Bone marrow (tissue), 2 donors: Measurements from ENCODE around the gene ERC2.
"Not testable (repeated sequence)": the region's sequence is repeated elsewhere in the genome, so short reads cannot be mapped to it uniquely, and the experiment has no call there.

Experiments
- DNase-seq, 2 donors: peaks; one replicate each; lab custom pipeline; 2025; lab: John Stamatoyannopoulos, UW

Gene ERC2

GRCh38 chr3:56309465-56309864, 158.8 kb downstream of the ERC2 start:
- no peak for DNase-seq

- no peak for DNase-seq
Observed at GRCh38 chr3:56308471-56308870, 159.8 kb downstream of the ERC2 start.

DNA sequence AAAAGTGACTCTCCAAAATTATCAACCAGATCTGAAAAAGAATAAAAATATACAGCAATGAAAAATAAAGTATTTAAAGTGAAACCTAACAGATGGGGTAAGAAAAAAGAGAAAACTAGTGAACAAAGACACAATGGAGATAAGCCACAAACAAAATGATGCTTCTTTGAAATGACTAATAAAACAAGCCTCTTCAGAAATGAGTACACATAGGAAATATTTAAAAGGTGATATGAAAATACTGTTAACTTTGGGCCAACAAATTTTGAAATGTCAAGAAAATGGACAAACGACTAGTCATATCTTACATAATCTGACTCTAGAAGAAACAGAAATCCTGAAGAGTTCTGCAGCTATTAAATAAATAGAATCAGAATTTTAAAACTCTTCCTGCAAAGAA, 164.2 kb downstream of the ERC2 start:
- DNase-seq: no peak

DNA sequence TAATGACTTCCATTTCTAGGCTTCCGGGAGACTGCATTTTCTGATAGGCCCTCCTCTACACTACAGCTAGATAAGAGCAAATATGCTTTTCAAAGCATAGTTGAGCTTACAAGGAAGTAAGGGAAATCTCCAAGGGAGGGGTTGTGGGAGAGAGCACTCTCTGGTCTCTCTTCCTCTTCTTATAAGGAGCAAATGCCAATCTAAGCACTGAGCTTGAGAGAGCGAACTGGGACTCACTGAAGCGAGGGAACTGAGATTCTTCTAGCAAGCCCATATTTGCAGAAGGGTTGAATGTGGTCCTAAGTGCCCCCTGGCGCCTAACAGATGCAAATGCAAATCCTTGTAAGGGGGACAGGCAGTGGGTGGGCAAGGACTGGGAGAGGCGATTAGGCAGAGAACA, 164.8 kb downstream of the ERC2 start:
- DNase-seq: no peak

- DNase-seq: no peak
Observed at GRCh38 chr3:56302417-56302816, 165.8 kb downstream of the ERC2 start.

GRCh38 chr3:56297281-56297840, 170.9 kb downstream of the ERC2 start:
- no peak for DNase-seq

DNA sequence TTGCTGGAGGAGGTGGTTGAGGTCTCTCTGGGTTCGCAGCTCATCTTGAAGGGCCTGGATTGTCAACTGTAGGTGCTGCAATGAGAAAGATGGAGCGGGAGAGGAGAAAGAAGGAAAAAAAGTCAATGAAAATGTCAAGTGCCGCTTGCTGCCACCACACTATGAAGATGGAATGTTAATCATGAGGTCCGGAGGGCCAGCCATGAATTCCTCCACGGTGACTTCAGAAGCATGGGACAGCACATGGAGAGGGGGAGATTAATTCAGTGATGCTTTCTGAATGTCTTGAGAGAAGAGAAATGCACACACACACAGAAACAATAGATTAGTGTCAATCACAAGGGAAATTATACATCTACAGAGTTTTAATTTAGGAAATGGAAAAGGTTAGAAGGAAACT, 171.9 kb downstream of the ERC2 start:
- DNase-seq: no peak

GRCh38 chr3:56295161-56295560, 173.1 kb downstream of the ERC2 start:
- DNase-seq: no peak

DNA sequence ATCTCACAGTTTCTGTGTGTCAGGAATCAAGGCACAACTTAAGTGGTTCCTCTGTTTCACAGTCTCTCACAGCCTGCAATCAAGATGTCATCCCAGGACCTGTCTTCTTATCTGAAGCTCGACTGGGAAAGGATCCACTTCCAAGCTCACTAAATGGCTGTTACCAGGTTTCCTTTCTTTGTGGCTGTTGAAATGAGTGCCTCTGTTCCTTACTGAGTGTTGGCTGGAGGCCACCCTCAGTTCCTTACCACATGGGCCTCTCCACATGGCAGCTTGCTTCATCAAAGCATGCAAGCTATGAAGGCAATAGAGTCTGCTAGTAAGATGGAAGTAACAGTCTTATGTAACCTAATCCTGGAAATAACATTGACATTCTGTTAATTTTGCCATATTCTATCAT, 174.0 kb downstream of the ERC2 start:
- no peak for DNase-seq

- no peak for DNase-seq
Observed at GRCh38 chr3:56291953-56292352, 176.3 kb downstream of the ERC2 start.

- no peak for DNase-seq
Observed at GRCh38 chr3:56291244-56291680, 177.0 kb downstream of the ERC2 start.

- DNase-seq: no peak
Observed at GRCh38 chr3:56290374-56290773, 177.9 kb downstream of the ERC2 start.

DNA sequence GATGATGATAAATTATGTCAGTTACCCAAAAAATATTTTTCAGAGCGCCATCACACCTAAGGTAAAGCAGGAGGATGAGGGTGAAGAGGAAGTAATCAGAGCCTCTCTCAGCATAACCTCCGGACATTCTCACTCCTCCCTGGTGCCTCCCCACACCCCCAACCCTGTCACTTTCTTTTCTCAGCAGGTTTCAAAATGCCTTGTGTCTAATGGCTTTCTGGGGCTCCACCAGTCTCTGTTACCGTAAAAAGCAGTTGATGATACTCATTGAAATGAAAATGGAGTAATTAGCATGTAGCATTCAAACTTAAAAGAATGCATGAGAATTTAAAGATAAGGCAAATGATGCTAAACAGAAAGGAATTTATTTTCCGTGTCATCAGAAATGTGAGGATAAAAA, 180.0 kb downstream of the ERC2 start:
- no peak for DNase-seq

GRCh38 chr3:56282341-56282740, 185.9 kb downstream of the ERC2 start:
- no peak for DNase-seq

GRCh38 chr3:56277236-56277635, 191.0 kb downstream of the ERC2 start:
- no peak for DNase-seq

GRCh38 chr3:56275120-56275519, 193.1 kb downstream of the ERC2 start:
- DNase-seq: no peak

DNA sequence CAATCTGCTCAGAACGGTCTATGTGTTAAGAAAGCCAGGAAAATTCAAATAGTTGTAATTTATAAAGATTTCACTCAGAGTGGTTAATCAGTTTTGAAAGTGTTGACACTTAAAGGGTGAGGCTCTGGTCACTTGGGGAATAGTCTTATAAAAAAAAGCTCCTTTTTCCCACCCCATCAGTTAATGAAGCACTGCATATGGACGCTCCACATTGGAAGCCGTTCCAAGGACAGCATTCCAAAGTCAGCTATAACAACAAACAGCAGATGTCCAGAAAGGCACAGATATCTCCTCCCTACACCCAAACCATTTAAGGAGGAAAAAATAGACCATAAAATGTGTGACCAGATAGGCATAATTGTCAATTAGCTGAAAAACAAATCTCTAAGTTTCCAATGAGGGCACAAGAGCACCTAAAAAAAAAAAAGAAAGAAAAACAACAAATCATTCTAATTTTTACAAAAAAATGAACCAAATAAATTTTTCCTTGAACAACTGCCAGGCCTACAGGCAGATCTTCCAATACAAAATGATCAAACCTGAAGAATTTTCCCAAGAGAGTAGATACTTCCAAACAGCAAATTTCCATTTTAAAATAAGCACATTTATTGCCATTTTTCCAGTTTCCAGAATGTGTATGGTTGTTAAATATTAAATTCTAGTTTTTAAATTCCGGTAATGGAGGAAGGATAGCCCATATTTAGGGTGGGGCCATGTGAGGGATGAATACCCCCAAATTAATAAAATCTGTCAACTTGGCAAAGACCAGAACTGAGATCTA, 198.3 kb downstream of the ERC2 start:
- DNase-seq: no peak

GRCh38 chr3:56268616-56269383, 199.5 kb downstream of the ERC2 start:
- no peak for DNase-seq

GRCh38 chr3:56261852-56262251, 206.4 kb downstream of the ERC2 start:
- DNase-seq: not testable (repeated sequence)

DNA sequence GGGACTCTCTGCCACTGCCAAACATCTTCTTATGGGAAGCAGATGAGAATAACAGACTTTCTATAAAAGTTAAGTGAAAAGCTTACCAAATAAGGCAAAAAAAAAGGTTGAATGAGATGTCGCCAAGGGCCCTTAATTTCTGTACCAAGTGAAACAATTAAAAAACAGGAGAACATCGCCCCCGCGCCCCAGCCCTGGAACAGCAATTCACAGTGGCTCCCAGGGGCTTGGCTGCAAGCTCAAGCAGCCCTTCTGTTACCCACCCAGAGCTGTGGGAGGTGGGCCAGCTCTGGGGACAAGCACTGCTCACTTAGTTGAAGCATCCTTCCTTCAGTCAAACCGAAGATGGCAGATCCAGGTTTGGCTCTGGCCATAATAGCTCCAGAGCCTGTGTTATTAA, 208.0 kb downstream of the ERC2 start:
- no peak for DNase-seq

DNA sequence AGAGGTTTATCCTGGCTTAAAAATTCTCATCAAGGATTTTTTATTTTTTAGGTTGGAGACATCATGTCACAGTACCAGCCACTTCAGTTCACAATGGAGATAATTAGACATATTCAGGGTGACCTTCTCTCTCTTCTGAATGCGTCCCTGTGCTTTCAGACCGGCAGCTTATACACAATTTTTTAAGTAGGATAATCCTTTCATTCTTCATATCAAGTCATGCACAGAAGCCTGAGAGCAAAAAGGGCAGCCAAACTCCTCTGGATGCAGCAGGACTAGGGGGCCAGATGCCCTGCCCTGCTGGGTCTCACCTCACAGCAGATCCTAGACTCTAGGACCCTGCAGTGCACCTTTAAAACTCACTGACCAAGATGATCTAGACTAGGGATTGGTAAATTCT, 210.4 kb downstream of the ERC2 start:
- DNase-seq: no peak

GRCh38 chr3:56254835-56255234, 213.4 kb downstream of the ERC2 start:
- no peak for DNase-seq
